Gastroesophageal sphincter (tissue), 4 donors: ENCODE results near the gene DIAPH3. TPM values are rescaled to one million over a fixed set of nuclear protein-coding genes. Genes with fewer than 3 reads are reported as not detected.

Source experiments
- ATAC-seq: fragments of 150-250 bp; one replicate; pipeline ENCODE4 v1.9.1; 2016; ENCODE audit warnings: mild to moderate bottlenecking, moderate library complexity
- H3K27ac ChIP-seq, 4 donors: fragments of 200-600 bp; sonication (generic) in 3 of 4; 1 replicate in 3 of 4; 2 replicates in 1 of 4; pipeline ENCODE4 v1.5.1; 2016 to 2019
- H3K27me3 ChIP-seq: fragments of 200-600 bp; sonication (generic); one replicate; pipeline ENCODE4 v1.5.1; 2019
- H3K36me3 ChIP-seq, 2 donors: fragments of 200-600 bp; sonication (generic); one replicate each; pipeline ENCODE4 v1.5.1; 2019; ENCODE audit warnings: control low read depth in 1 of 2
- H3K4me1 ChIP-seq, 3 donors: fragments of 200-600 bp; sonication (generic); 1 replicate in 2 of 3; 2 replicates in 1 of 3; pipeline ENCODE4 v1.5.1; 2016 to 2019; ENCODE audit warnings: control low read depth in 2 of 3
- H3K4me3 ChIP-seq, 2 donors: fragments of 200-600 bp; sonication (generic); one replicate each; pipeline ENCODE4 v1.5.1; 2019; ENCODE audit warnings: mild to moderate bottlenecking in 1 of 2, moderate library complexity in 1 of 2
- H3K9me3 ChIP-seq, 3 donors: fragments of 200-600 bp; sonication (generic); one replicate each; pipeline ENCODE4 v1.5.1; 2017 to 2019; ENCODE audit warnings: control low read depth in 2 of 3
- EP300 ChIP-seq: sonication (generic); formaldehyde crosslinking; IDR thresholded peaks from one replicate; pipeline ENCODE4 v1.6.1; 2017; ENCODE audit warnings: antibody characterized with exemption, mild to moderate bottlenecking
- POLR2A ChIP-seq, 2 donors: fragments of 450-650 bp; IDR thresholded peaks; one replicate each; pipeline ENCODE4 v1.6.1; 2017; ENCODE audit warnings: antibody characterized with exemption in 2 of 2, mild to moderate bottlenecking in 2 of 2, moderate library complexity in 1 of 2
- POLR2AphosphoS5 ChIP-seq: sonication (generic); formaldehyde crosslinking; IDR thresholded peaks from one replicate; pipeline ENCODE4 v1.6.1; 2017; ENCODE audit warnings: antibody characterized with exemption
- WGBS, 2 donors: methylation state at CpG; one replicate each; pipeline ENCODE4 v1.1.5; 2018; ENCODE audit warnings: low coverage in 1 of 2; 5-methylcytosine and 5-hydroxymethylcytosine counted together
- total RNA-seq, 4 donors: library from RNA; depleted of rRNA; stranded (reverse); fragments of >200 nt; gene quantifications; one replicate each; pipeline ENCODE4 v1.1.0, GENCODE V29; 2016
- TF ChIP-seq, protein P1 (sequence below), 4 experiments: fragments of 200-600 bp in 2 of 4; fragments of 450-650 bp in 2 of 4; sonication (generic) in 1 of 4; IDR thresholded peaks; one replicate each; pipeline ENCODE4 v1.5.1; 2017 to 2019; ENCODE audit warnings: antibody characterized with exemption in 4 of 4, mild to moderate bottlenecking in 2 of 4, moderate library complexity in 2 of 4

DIAPH3 gene
- total RNA-seq, 4 donors from 2014 or later, result 0.13 to 1.7 (median 0.49) TPM; not detected in 1

DNA sequence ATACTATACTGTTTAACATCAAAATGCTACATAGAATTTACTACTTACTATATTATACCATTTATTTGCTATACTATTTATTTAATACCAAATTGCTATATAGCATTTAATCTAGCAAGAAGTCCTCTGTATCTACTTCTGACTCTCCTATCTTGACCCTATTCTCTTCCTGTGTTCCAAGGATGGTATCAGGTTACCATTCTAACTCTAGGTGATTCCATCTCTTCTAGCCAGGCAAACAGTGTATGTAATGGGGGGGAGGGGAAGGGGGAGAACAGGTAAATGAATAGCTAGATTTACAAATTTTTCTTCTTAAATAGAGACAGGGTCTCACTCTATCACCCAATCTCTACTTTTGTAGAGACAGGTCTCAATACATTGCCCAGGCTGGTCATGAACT lies 200.3 kb downstream of the DIAPH3 start:
- H3K36me3 ChIP-seq, result no peaks in the 10 kb centered on the region
- no peaks in the 10 kb centered on the region for H3K4me1 ChIP-seq
- H3K4me3 ChIP-seq, result no peak overlapping the region
- no peaks in the 10 kb centered on the region for H3K27me3 ChIP-seq
- no peak overlapping the region for H3K27ac ChIP-seq
- ATAC-seq, result no peak
- TF ChIP-seq POLR2A (IDR thresholded peaks at IDR 0.05) (no peak), POLR2AphosphoS5 (no peak), EP300 (no peak)
- TF ChIP-seq, protein P1, sequence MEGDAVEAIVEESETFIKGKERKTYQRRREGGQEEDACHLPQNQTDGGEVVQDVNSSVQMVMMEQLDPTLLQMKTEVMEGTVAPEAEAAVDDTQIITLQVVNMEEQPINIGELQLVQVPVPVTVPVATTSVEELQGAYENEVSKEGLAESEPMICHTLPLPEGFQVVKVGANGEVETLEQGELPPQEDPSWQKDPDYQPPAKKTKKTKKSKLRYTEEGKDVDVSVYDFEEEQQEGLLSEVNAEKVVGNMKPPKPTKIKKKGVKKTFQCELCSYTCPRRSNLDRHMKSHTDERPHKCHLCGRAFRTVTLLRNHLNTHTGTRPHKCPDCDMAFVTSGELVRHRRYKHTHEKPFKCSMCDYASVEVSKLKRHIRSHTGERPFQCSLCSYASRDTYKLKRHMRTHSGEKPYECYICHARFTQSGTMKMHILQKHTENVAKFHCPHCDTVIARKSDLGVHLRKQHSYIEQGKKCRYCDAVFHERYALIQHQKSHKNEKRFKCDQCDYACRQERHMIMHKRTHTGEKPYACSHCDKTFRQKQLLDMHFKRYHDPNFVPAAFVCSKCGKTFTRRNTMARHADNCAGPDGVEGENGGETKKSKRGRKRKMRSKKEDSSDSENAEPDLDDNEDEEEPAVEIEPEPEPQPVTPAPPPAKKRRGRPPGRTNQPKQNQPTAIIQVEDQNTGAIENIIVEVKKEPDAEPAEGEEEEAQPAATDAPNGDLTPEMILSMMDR (IDR thresholded peaks at IDR 0.05), result no peak
- H3K9me3 ChIP-seq, result no peaks in the 10 kb centered on the region

DNA sequence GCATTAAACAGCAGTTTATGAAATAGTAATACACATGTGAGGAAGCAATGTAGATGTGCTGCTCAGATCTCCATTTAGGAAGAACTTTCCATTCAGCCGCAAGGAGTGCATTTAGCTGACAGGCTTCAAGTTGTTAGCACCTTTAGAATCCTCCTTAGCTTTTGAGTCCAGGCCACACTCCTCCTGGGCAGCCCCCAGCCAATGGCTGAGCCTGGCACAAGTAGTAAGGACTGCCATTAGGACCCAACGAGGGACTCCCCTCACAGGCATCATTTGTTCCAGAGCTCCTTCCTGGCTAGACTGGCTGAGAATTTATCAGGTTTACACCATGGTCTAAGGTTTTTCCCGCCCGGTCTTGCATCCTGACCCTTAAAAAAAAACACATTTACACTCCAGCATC lies 201.4 kb downstream of the DIAPH3 start:
- ATAC-seq, result no peak
- H3K9me3 ChIP-seq, result no peaks in the 10 kb centered on the region
- no peaks in the 10 kb centered on the region for H3K27me3 ChIP-seq
- TF ChIP-seq POLR2A (IDR thresholded peaks at IDR 0.05), result no peak
- TF ChIP-seq, protein P1 (IDR thresholded peaks at IDR 0.05), result no peak
- no peak for TF ChIP-seq POLR2AphosphoS5
- no peak for TF ChIP-seq EP300
- H3K27ac ChIP-seq, result no peak overlapping the region
- H3K36me3 ChIP-seq, result no peaks in the 10 kb centered on the region
- WGBS, 2 donors, result 100% methylated on average over 3 to 4 of the region's 4 CpGs
- no peak overlapping the region for H3K4me3 ChIP-seq
- no peaks in the 10 kb centered on the region for H3K4me1 ChIP-seq

DNA sequence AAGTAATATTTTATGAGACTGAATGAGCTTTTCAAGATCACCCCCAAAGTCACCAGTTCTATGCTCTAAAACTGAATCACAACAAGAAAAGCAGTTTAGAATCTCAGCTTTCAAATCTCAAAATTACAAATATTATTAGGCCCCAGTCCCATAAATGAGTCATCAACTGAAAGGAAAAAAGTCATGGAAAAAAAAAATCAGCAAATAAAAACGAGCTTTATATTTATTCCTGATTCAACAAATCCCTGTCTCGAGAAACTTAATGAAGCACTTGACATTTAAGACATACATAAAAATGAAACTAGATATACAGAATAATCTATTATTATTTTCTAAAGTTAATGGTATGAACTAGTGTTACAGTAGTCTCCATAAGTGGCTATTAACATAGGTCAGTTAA lies 203.0 kb downstream of the DIAPH3 start:
- no peak for ATAC-seq
- H3K4me1 ChIP-seq, result no peaks in the 10 kb centered on the region
- H3K27me3 ChIP-seq, result no peaks in the 10 kb centered on the region
- H3K9me3 ChIP-seq, result peaks cover 0 to 5% (median 0%) of the 10 kb centered on the region in 3 donors
- H3K27ac ChIP-seq, result no peak overlapping the region
- H3K4me3 ChIP-seq, result no peak overlapping the region
- WGBS, 2 donors, result 6 to 21% methylated on average over 2 of the region's 2 CpGs
- H3K36me3 ChIP-seq, result no peaks in the 10 kb centered on the region
- TF ChIP-seq, protein P1 (IDR thresholded peaks at IDR 0.05), result no peak
- TF ChIP-seq POLR2AphosphoS5 (no peak), POLR2A (IDR thresholded peaks at IDR 0.05) (no peak), EP300 (no peak)

DNA sequence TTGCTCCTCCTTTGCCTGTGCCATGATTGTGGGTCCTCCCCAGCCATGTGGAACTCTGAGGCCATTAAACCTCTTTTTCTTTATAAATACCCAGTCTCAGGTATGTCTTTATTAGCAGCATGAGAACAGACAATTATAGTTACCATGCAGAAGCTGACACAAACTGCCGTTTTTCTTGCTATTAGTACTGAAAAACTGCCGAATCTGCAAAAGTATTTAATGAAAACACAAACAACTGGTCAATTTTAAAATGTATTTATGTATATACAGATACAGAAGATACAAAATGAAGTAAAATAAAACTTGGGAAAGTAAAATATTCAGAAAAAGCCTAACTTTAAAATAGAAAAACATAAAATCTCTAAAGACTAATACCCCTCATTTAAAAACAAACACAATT lies 206.3 kb downstream of the DIAPH3 start:
- Histone ChIP-seq H3K4me3 (no peak overlapping the region), H3K9me3 (peaks cover 0 to 5% (median 0%) of the 10 kb centered on the region in 3 donors), H3K27me3 (no peaks in the 10 kb centered on the region), H3K36me3 (no peaks in the 10 kb centered on the region), H3K4me1 (no peaks in the 10 kb centered on the region), H3K27ac (no peak overlapping the region)
- no peak for ATAC-seq
- TF ChIP-seq POLR2A (IDR thresholded peaks at IDR 0.05) (no peak), EP300 (no peak), POLR2AphosphoS5 (no peak)
- TF ChIP-seq, protein P1 (IDR thresholded peaks at IDR 0.05), result no peak
- 83 to 93% methylated on average over 2 of the region's 2 CpGs for WGBS, 2 donors

DNA sequence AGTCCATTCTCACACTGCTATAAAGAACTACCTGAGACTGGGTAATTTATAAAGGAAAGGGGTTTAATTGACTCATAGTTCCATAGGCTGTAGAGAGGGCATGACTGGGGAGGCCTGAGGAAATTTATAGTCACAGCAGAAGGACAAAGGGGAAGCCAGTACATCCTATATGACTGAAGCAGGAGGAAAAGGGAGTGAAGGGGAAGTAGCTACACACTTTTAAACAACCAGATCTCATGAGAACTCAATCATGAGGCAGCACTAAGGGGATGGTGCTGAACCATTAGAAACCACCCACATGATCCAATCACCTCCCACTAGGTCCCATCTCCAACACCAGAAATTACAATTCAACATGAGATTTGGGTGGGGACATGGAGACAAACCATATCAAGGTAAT lies 209.1 kb downstream of the DIAPH3 start:
- Histone ChIP-seq H3K27ac (no peak overlapping the region), H3K4me3 (no peak overlapping the region), H3K4me1 (no peaks in the 10 kb centered on the region), H3K9me3 (peaks cover 0 to 5% (median 0%) of the 10 kb centered on the region in 3 donors), H3K27me3 (no peaks in the 10 kb centered on the region), H3K36me3 (no peaks in the 10 kb centered on the region)
- ATAC-seq, result no peak
- TF ChIP-seq, protein P1 (IDR thresholded peaks at IDR 0.05), result no peak
- TF ChIP-seq POLR2AphosphoS5 (no peak), EP300 (no peak), POLR2A (IDR thresholded peaks at IDR 0.05) (no peak)
